ENCODE data around the gene SCCPDH.

GRCh38 chr1:246733704-246734103 lies 9.5 kb downstream of the SCCPDH start:
- TF ChIP-seq, protein P1, sequence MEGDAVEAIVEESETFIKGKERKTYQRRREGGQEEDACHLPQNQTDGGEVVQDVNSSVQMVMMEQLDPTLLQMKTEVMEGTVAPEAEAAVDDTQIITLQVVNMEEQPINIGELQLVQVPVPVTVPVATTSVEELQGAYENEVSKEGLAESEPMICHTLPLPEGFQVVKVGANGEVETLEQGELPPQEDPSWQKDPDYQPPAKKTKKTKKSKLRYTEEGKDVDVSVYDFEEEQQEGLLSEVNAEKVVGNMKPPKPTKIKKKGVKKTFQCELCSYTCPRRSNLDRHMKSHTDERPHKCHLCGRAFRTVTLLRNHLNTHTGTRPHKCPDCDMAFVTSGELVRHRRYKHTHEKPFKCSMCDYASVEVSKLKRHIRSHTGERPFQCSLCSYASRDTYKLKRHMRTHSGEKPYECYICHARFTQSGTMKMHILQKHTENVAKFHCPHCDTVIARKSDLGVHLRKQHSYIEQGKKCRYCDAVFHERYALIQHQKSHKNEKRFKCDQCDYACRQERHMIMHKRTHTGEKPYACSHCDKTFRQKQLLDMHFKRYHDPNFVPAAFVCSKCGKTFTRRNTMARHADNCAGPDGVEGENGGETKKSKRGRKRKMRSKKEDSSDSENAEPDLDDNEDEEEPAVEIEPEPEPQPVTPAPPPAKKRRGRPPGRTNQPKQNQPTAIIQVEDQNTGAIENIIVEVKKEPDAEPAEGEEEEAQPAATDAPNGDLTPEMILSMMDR (IDR thresholded peaks at IDR 0.05; ENCODE audit: low read length), result no peak
- no peak for TF ChIP-seq EZH2phosphoT487 (IDR thresholded peaks at IDR 0.05; ENCODE audit: low read length)

All from MM.1S (cell line).